IPS DF 19.7 (cell line): ENCODE measurements around the gene KCNC1.

Source experiments
- DNase-seq: peaks from one replicate; pipeline ENCODE4 v3.0.0-alpha.2; 2013; ENCODE audit warnings: low read depth, low spot score

The KCNC1 gene

GRCh38 chr11:17752144-17752543 is 17.6 kb downstream of the KCNC1 start:
- no peak for DNase-seq

- DNase-seq: no peak
Observed at GRCh38 chr11:17753153-17753552, 18.6 kb downstream of the KCNC1 start.

GRCh38 chr11:17753641-17754040 is 19.1 kb downstream of the KCNC1 start:
- no peak for DNase-seq

GRCh38 chr11:17755891-17756290 is 21.3 kb downstream of the KCNC1 start:
- DNase-seq: no peak

- DNase-seq: peak; percentile 57
Observed at GRCh38 chr11:17760102-17761029, 25.8 kb downstream of the KCNC1 start.

- DNase-seq: no peak
Observed at GRCh38 chr11:17762309-17762974, 27.9 kb downstream of the KCNC1 start.

- no peak for DNase-seq
Observed at GRCh38 chr11:17763244-17763643, 28.7 kb downstream of the KCNC1 start.

GRCh38 chr11:17763703-17764102 is 29.1 kb downstream of the KCNC1 start:
- DNase-seq: no peak

GRCh38 chr11:17764446-17765218 is 30.1 kb downstream of the KCNC1 start:
- DNase-seq: no peak

GRCh38 chr11:17765356-17766072 is 30.9 kb downstream of the KCNC1 start:
- DNase-seq: no peak

- no peak for DNase-seq
Observed at GRCh38 chr11:17766073-17766359, 31.4 kb downstream of the KCNC1 start.

GRCh38 chr11:17766590-17766989 is 32.0 kb downstream of the KCNC1 start:
- no peak for DNase-seq

- no peak for DNase-seq
Observed at GRCh38 chr11:17767301-17767885, 32.8 kb downstream of the KCNC1 start.

- no peak for DNase-seq
Observed at GRCh38 chr11:17767914-17768313, 33.3 kb downstream of the KCNC1 start.

GRCh38 chr11:17768547-17768946 is 34.0 kb downstream of the KCNC1 start:
- DNase-seq: no peak

GRCh38 chr11:17769218-17769617 is 34.6 kb downstream of the KCNC1 start:
- no peak for DNase-seq

- no peak for DNase-seq
Observed at GRCh38 chr11:17770048-17770652, 35.6 kb downstream of the KCNC1 start.

- no peak for DNase-seq
Observed at GRCh38 chr11:17770917-17771316, 36.3 kb downstream of the KCNC1 start.

- no peak for DNase-seq
Observed at GRCh38 chr11:17771415-17771814, 36.8 kb downstream of the KCNC1 start.

- DNase-seq: no peak
Observed at GRCh38 chr11:17771841-17772401, 37.3 kb downstream of the KCNC1 start.
